Mucosa of descending colon (tissue), 3 donors: ENCODE measurements around the gene ZNF862. TPM values are rescaled to one million over a fixed set of nuclear protein-coding genes. Genes with fewer than 3 reads are reported as not detected.

Experiments
- ATAC-seq: fragments of 200-7000 bp; cut with Tn5 transposase; one replicate; pipeline ENCODE4 v1.9.1; 2020; ENCODE audit warnings: mild to moderate bottlenecking, moderate library complexity
- DNase-seq, 3 donors: peaks; one replicate each; pipeline ENCODE4 v3.0.0-alpha.2; 2020
- H3K36me3 ChIP-seq: fragments of 200-600 bp; one replicate; pipeline ENCODE4 v1.8.0; 2021; ENCODE audit warnings: low read depth, mild to moderate bottlenecking
- H3K4me1 ChIP-seq: fragments of 200-600 bp; one replicate; pipeline ENCODE4 v1.8.0; 2021; ENCODE audit warnings: low read depth, mild to moderate bottlenecking
- H3K4me3 ChIP-seq: fragments of 200-600 bp; one replicate; pipeline ENCODE4 v1.8.0; 2021; ENCODE audit warnings: mild to moderate bottlenecking
- H3K9me3 ChIP-seq: fragments of 200-600 bp; one replicate; pipeline ENCODE4 v1.8.0; 2021; ENCODE audit warnings: mild to moderate bottlenecking
- intact Hi-C, 2 donors: fragments of 100-400 bp; cut with DNase I in 1 of 2; cut with micrococcal nuclease in 1 of 2; formaldehyde crosslinking; loops; one replicate each; pipeline versions ENCODE4 v1.11.0 to v1.11.1; 2022; cut with DNase I, micrococcal nuclease
- total RNA-seq, 3 donors: library from RNA; stranded (reverse); fragmentation: NEBNext Ultra II Directional in 2 of 3; extraction: Animal tissue kit (Norgen Biotek cat#: 25700) in 2 of 3; gene quantifications; one replicate each; pipeline versions ENCODE4 v1.2.1 to v1.2.4, GENCODE V29; 2021 to 2023
- TF ChIP-seq, protein P1 (sequence below): fragments of 200-600 bp; IDR thresholded peaks from one replicate; pipeline ENCODE4 v1.8.0; 2022; ENCODE audit warnings: antibody characterized with exemption, mild to moderate bottlenecking
- donor health status: DM: no; HTN: no; CAD: no; lungs with moderate emphysema.
- donor health status: DM: no; HTN: no; CAD: no.
- donor health status: DM: no; HTN: yes; CAD: no.

ZNF862 gene
- total RNA-seq, 3 donors from 2014 or later = 18.0 to 25.4 (median 25.2) TPM

DNA sequence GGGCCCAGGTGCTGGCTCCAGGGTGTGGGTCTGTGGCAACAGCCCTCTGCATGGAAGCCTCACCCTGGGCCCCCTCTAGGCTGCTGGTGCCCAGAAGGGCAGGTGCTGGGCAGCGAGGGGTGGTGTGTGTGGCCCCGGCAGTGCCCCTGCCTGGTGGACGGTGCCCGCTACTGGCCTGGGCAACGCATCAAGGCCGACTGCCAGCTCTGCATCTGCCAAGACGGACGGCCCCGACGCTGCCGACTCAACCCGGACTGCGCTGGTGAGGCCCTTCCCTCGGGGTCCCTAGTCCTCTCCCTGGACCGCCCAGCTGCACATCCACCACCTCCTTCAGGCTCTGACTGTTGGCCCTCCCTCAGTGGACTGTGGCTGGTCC is 46.0 kb upstream of the ZNF862 start:
- no peak overlapping the region for H3K4me3 ChIP-seq
- intact Hi-C loops = no loop called here
- H3K36me3 ChIP-seq = no peaks in the 10 kb centered on the region
- DNase-seq (no peak), ATAC-seq (no peak)
- TF ChIP-seq, protein P1, sequence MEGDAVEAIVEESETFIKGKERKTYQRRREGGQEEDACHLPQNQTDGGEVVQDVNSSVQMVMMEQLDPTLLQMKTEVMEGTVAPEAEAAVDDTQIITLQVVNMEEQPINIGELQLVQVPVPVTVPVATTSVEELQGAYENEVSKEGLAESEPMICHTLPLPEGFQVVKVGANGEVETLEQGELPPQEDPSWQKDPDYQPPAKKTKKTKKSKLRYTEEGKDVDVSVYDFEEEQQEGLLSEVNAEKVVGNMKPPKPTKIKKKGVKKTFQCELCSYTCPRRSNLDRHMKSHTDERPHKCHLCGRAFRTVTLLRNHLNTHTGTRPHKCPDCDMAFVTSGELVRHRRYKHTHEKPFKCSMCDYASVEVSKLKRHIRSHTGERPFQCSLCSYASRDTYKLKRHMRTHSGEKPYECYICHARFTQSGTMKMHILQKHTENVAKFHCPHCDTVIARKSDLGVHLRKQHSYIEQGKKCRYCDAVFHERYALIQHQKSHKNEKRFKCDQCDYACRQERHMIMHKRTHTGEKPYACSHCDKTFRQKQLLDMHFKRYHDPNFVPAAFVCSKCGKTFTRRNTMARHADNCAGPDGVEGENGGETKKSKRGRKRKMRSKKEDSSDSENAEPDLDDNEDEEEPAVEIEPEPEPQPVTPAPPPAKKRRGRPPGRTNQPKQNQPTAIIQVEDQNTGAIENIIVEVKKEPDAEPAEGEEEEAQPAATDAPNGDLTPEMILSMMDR = no peak
- H3K9me3 ChIP-seq = no peaks in the 10 kb centered on the region
- H3K4me1 ChIP-seq = peaks cover 3% of the 10 kb centered on the region

GRCh38 chr7:149793261-149793660 is 44.9 kb upstream of the ZNF862 start:
- H3K4me1 ChIP-seq = peaks cover 3% of the 10 kb centered on the region
- no peak overlapping the region for H3K4me3 ChIP-seq
- no peaks in the 10 kb centered on the region for H3K36me3 ChIP-seq
- TF ChIP-seq, protein P1 = no peak
- DNase-seq (no peak), ATAC-seq (no peak)
- H3K9me3 ChIP-seq = no peaks in the 10 kb centered on the region
- intact Hi-C loops = no loop called here

- DNase-seq = no peak
- no peak overlapping the region for H3K4me3 ChIP-seq
- no peaks in the 10 kb centered on the region for H3K36me3 ChIP-seq
- peaks cover 3% of the 10 kb centered on the region for H3K4me1 ChIP-seq
- no peaks in the 10 kb centered on the region for H3K9me3 ChIP-seq
- TF ChIP-seq, protein P1 = no peak
- intact Hi-C loops = no loop called here
- ATAC-seq = no peak
Measured at GRCh38 chr7:149794661-149795060, 43.5 kb upstream of the ZNF862 start.

DNA sequence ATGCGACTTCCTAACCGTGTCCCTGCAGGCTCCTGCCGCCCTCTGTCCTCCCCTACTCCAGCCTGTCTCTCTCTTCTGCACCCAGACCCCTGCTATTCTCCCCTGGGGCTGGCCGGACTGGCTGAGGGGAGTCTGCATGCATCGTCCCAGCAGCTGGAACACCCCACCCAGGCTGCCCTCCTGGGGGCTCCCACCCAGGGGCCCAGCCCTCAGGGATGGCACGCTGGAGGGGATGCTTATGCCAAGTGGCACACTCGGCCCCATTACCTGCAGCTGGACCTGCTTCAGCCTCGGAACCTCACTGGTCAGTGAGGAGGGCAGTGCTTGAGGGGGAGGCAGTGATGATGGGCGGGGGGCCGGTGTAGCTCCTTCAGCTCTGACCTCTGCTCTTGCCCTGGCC is 43.0 kb upstream of the ZNF862 start:
- TF ChIP-seq, protein P1 = no peak
- no peak for ATAC-seq

DNA sequence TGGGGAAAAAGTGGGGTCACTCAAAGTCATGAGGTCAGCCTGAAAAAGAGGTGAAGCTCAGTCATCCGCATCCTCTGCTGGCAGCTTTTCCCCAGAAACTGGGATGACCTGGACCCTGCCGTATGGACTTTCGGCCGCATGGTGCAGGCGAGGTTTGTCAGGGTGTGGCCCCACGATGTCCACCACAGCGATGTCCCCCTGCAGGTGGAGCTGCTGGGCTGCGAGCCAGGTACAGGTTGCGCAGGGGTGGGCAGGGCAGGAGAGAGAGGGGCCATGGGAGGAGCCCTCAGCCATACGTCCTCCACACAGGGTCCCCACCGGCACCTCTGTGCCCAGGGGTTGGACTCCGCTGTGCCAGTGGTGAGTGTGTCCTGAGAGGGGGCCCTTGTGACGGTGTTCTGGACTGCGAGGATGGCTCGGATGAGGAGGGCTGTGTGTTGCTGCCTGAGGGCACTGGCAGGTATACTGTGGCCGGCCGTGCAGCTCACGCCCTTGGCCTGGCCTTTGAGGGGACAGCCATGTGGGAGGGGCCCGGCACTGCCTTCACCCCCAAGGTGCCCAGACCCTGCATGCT is 41.8 kb upstream of the ZNF862 start:
- TF ChIP-seq, protein P1 = no peak
- DNase-seq (no peak), ATAC-seq (no peak)
- Histone ChIP-seq H3K9me3 (no peaks in the 10 kb centered on the region), H3K4me3 (no peak overlapping the region), H3K4me1 (no peaks in the 10 kb centered on the region), H3K36me3 (no peaks in the 10 kb centered on the region)
- intact Hi-C loops = no loop called here

More for the DNA sequence above, 43.0 kb upstream of the ZNF862 start:
- DNase-seq = no peak
- no peak overlapping the region for H3K4me3 ChIP-seq
- intact Hi-C loops = no loop called here
- H3K36me3 ChIP-seq = no peaks in the 10 kb centered on the region
- H3K9me3 ChIP-seq = no peaks in the 10 kb centered on the region
- H3K4me1 ChIP-seq = peaks cover under 1% of the 10 kb centered on the region

- intact Hi-C loops = no loop called here
- TF ChIP-seq, protein P1 = no peak
- no peak overlapping the region for H3K4me3 ChIP-seq
- no peaks in the 10 kb centered on the region for H3K9me3 ChIP-seq
- H3K36me3 ChIP-seq = no peaks in the 10 kb centered on the region
- DNase-seq (no peak), ATAC-seq (no peak)
- no peaks in the 10 kb centered on the region for H3K4me1 ChIP-seq
Measured at GRCh38 chr7:149797771-149798170, 40.4 kb upstream of the ZNF862 start.
